Cardiac septum (tissue), 1 donor: Measurements from ENCODE around the gene HSP90AA1. TPM values are rescaled to one million over a fixed set of nuclear protein-coding genes. Genes with fewer than 3 reads are reported as not detected.
"Not testable (repeated sequence)": the region's sequence is repeated elsewhere in the genome, so short reads cannot be mapped to it uniquely, and the experiment has no call there.

Experiments
- DNase-seq: peaks from one replicate; pipeline ENCODE4 v3.0.0-alpha.2; 2020; ENCODE audit warnings: low spot score
- intact Hi-C: fragments of 100-400 bp; cut with DNase I; formaldehyde crosslinking; loops from one replicate; pipeline ENCODE4 v1.14.0; 2022
- total RNA-seq: library from RNA; stranded (reverse); fragmentation: NEBNext Ultra II Directional; extraction: Animal tissue kit (Norgen Biotek cat#: 25700); gene quantifications from one replicate; pipeline ENCODE4 v1.2.1, GENCODE V29; 2021
- donor health status: DM: no; HTN: no; CAD: no.

Gene HSP90AA1
- total RNA-seq, 1 donor from 2014 or later: 475 TPM

- intact Hi-C loops: loop anchor here (1.0 to 5.0 kb wide), 4 partner anchors 34 to 389 kb away; no protein-coding TSS in a partner anchor
- no peak for DNase-seq
These were observed 9.2 kb upstream of the HSP90AA1 start for GRCh38 chr14:102095871-102096568.

GRCh38 chr14:102095231-102095870 lies 8.5 kb upstream of the HSP90AA1 start:
- no peak for DNase-seq
- intact Hi-C loops: loop anchor here (5.0 kb wide), 3 partner anchors 33 to 217 kb away; no protein-coding TSS in a partner anchor

- intact Hi-C loops: no loop called here
- no peak for DNase-seq
These were observed 7.3 kb upstream of the HSP90AA1 start for GRCh38 chr14:102094101-102094500.

- no peak for DNase-seq
- intact Hi-C loops: no loop called here
These were observed 6.0 kb upstream of the HSP90AA1 start for GRCh38 chr14:102092806-102093205.

GRCh38 chr14:102090713-102091112 lies 3.9 kb upstream of the HSP90AA1 start:
- intact Hi-C loops: no loop called here
- DNase-seq: no peak

GRCh38 chr14:102089621-102090343 lies 2.9 kb upstream of the HSP90AA1 start:
- DNase-seq: no peak
- intact Hi-C loops: loop anchor here (5.0 kb wide), 2 partner anchors 127 to 228 kb away; partner anchors contain the start of genes DYNC1H1 and ZNF839

GRCh38 chr14:102088012-102088792 lies 1.4 kb upstream of the HSP90AA1 start:
- intact Hi-C loops: loop anchor here (5.0 kb wide), 2 partner anchors 126 to 229 kb away; partner anchors contain the start of genes DYNC1H1 and ZNF839

GRCh38 chr14:102087762-102088011 lies 843 bp upstream of the HSP90AA1 start:
- DNase-seq: no peak
- intact Hi-C loops: loop anchor here (2.0 to 5.0 kb wide), 3 partner anchors 125 to 275 kb away; partner anchors contain the start of genes DYNC1H1 and ZNF839

More at GRCh38 chr14:102088012-102088792, 1.4 kb upstream of the HSP90AA1 start:
- peak; percentile 79 for DNase-seq

- DNase-seq: no peak
- intact Hi-C loops: loop anchor here (2.0 to 5.0 kb wide), 3 partner anchors 124 to 274 kb away; partner anchors contain the start of genes DYNC1H1 and ZNF839
These were observed 204 bp downstream of the HSP90AA1 start for GRCh38 chr14:102086709-102086971.

GRCh38 chr14:102085948-102086708 lies 716 bp downstream of the HSP90AA1 start:
- intact Hi-C loops: loop anchor here (2.0 to 5.0 kb wide), 3 partner anchors 124 to 273 kb away; partner anchors contain the start of genes DYNC1H1 and ZNF839

GRCh38 chr14:102085488-102085887 lies 1.4 kb downstream of the HSP90AA1 start:
- DNase-seq: no peak
- intact Hi-C loops: loop anchor here (5.0 kb wide), 2 partner anchors 123 to 232 kb away; partner anchors contain the start of genes DYNC1H1 and ZNF839

More at GRCh38 chr14:102085948-102086708, 716 bp downstream of the HSP90AA1 start:
- no peak for DNase-seq

- no peak for DNase-seq
- intact Hi-C loops: loop anchor here (5.0 kb wide), 2 partner anchors 123 to 232 kb away; partner anchors contain the start of genes DYNC1H1 and ZNF839
These were observed 1.9 kb downstream of the HSP90AA1 start for GRCh38 chr14:102084931-102085330.

- DNase-seq, intact Hi-C loops: not testable (repeated sequence)
These were observed 2.3 kb downstream of the HSP90AA1 start for GRCh38 chr14:102084522-102084921.

- no peak for DNase-seq
- intact Hi-C loops: no loop called here
These were observed 5.4 kb downstream of the HSP90AA1 start for GRCh38 chr14:102081231-102082080.

GRCh38 chr14:102080183-102081080 lies 6.4 kb downstream of the HSP90AA1 start:
- DNase-seq: no peak
- intact Hi-C loops: no loop called here

- intact Hi-C loops: no loop called here
- DNase-seq: no peak
These were observed 7.2 kb downstream of the HSP90AA1 start for GRCh38 chr14:102079700-102079979.
